Mesothelial cell of epicardium (in vitro differentiated cells): ENCODE measurements around the gene BNIP5. TPM values are rescaled to one million over a fixed set of nuclear protein-coding genes. Genes with fewer than 3 reads are reported as not detected.

Experiments
- DNase-seq, 2 experiments: peaks; one replicate each; pipeline ENCODE4 v3.0.0; 2021; ENCODE audit warnings: low spot score in 2 of 2; ENCODE audit not compliant: unreplicated experiment in 2 of 2
- H3K27ac Mint-ChIP-seq: 2 replicates; pipeline ENCODE4 v1.8.0; 2021; ENCODE audit warnings: mixed read lengths
- H3K27me3 Mint-ChIP-seq: 2 replicates; pipeline ENCODE4 v1.8.0; 2021; ENCODE audit warnings: low read depth, mixed read lengths
- H3K36me3 Mint-ChIP-seq: 2 replicates; pipeline ENCODE4 v1.8.0; 2021; ENCODE audit warnings: mixed read lengths
- H3K4me1 Mint-ChIP-seq: 2 replicates; pipeline ENCODE4 v1.8.0; 2021; ENCODE audit warnings: mixed read lengths
- H3K4me3 Mint-ChIP-seq: 2 replicates; pipeline ENCODE4 v1.8.0; 2021; ENCODE audit warnings: mild to moderate bottlenecking, moderate library complexity, mixed read lengths
- H3K9me3 Mint-ChIP-seq: 2 replicates; pipeline ENCODE4 v1.8.0; 2021; ENCODE audit warnings: mixed read lengths
- total RNA-seq: library from RNA; stranded (reverse); gene quantifications from 3 replicates; pipeline ENCODE4 v1.2.1, GENCODE V29; 2021
- TF ChIP-seq, protein P1 (sequence below): fragments of 200-600 bp; sonication (generic); IDR thresholded peaks from one replicate; pipeline ENCODE4 v1.5.0; 2021; ENCODE audit warnings: antibody characterized with exemption; ENCODE audit not compliant: unreplicated experiment

BNIP5 gene
- total RNA-seq, 1 donor from 2014 or later = not detected

GRCh38 chr6:36324191-36324590 lies 12.5 kb downstream of the BNIP5 start:
- TF ChIP-seq, protein P1, sequence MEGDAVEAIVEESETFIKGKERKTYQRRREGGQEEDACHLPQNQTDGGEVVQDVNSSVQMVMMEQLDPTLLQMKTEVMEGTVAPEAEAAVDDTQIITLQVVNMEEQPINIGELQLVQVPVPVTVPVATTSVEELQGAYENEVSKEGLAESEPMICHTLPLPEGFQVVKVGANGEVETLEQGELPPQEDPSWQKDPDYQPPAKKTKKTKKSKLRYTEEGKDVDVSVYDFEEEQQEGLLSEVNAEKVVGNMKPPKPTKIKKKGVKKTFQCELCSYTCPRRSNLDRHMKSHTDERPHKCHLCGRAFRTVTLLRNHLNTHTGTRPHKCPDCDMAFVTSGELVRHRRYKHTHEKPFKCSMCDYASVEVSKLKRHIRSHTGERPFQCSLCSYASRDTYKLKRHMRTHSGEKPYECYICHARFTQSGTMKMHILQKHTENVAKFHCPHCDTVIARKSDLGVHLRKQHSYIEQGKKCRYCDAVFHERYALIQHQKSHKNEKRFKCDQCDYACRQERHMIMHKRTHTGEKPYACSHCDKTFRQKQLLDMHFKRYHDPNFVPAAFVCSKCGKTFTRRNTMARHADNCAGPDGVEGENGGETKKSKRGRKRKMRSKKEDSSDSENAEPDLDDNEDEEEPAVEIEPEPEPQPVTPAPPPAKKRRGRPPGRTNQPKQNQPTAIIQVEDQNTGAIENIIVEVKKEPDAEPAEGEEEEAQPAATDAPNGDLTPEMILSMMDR = no peak
- Mint-ChIP-seq H3K4me1 (peaks cover 2% of the 10 kb centered on the region), H3K4me3 (no peak overlapping the region), H3K36me3 (no peaks in the 10 kb centered on the region), H3K27me3 (peaks cover 6% of the 10 kb centered on the region), H3K9me3 (no peaks in the 10 kb centered on the region), H3K27ac (no peak overlapping the region)
- DNase-seq = no peak

GRCh38 chr6:36323062-36323461 lies 13.6 kb downstream of the BNIP5 start:
- no peaks in the 10 kb centered on the region for H3K36me3 Mint-ChIP-seq
- DNase-seq = no peak
- TF ChIP-seq, protein P1 = no peak
- no peak overlapping the region for H3K27ac Mint-ChIP-seq
- H3K27me3 Mint-ChIP-seq = peaks cover 2% of the 10 kb centered on the region
- H3K4me3 Mint-ChIP-seq = no peak overlapping the region
- H3K9me3 Mint-ChIP-seq = no peaks in the 10 kb centered on the region
- H3K4me1 Mint-ChIP-seq = peaks cover 2% of the 10 kb centered on the region

DNA sequence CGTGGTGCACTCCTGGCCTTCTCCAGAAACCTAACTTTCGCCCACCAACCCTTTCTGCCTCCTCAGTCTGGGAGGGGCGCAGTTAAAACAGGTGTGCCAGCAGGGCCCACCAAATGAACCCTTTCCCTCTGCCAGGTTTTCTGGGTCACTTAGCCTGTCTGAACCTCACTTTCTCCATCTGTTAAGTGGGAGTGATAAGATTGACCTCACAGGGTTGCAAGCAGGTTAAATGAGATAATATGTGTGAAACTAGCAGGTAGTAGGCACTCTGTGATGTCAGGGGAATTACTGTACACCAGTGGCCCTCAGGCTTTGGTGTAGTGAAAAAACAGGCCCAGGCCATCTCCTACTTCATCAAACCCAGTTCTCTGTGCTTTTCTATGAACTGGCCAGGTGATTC lies 14.1 kb downstream of the BNIP5 start:
- no peak for DNase-seq
- H3K9me3 Mint-ChIP-seq = no peaks in the 10 kb centered on the region

DNA sequence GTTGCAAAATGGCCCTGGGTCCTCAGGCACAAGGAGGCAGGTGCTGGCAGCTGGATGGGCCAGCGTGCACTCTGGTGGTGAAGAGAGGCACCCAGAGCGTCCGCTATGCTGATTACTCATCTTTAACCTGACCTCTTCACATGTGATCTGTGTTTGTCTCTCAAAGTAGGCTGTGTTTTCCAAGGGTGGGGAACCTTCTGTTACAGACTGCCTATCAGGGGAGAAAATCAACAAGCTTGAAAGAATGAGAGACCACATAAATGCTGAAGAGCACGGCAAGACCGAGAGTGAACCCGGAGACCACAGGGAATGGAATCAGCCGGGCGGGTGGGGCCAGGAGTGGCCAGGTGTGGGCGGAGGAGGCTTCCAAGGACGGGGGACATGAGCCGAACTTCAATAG lies 16.2 kb downstream of the BNIP5 start:
- Mint-ChIP-seq H3K4me1 (no peaks in the 10 kb centered on the region), H3K27ac (peak overlapping the region; percentile 18), H3K27me3 (peaks cover 2% of the 10 kb centered on the region), H3K4me3 (no peak overlapping the region), H3K9me3 (no peaks in the 10 kb centered on the region), H3K36me3 (no peaks in the 10 kb centered on the region)
- TF ChIP-seq, protein P1 = no peak
- no peak for DNase-seq

More for the DNA sequence above, 14.1 kb downstream of the BNIP5 start:
- H3K27me3 Mint-ChIP-seq = peaks cover 2% of the 10 kb centered on the region
- peaks cover 2% of the 10 kb centered on the region for H3K4me1 Mint-ChIP-seq
- H3K4me3 Mint-ChIP-seq = no peak overlapping the region
- H3K27ac Mint-ChIP-seq = no peak overlapping the region
- TF ChIP-seq, protein P1 = no peak
- H3K36me3 Mint-ChIP-seq = no peaks in the 10 kb centered on the region

DNA sequence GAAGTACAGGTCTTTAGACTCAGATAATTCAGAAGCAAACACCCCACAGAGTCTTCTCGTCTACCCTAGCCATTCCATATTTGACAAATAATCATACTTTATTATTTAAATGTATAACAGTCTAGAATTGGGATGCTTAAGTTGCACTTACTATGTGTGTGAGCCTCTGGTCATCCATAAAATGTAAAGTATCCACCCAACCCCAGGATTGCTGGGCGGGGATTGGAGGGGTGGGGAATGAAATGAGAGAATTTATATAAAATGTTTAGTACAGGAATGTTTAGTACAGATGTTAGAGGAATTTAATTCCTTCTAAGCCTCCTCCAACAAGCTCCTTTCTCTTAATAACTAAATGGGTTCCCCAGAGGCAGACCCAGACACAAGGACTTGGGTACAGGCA lies 16.9 kb downstream of the BNIP5 start:
- Mint-ChIP-seq H3K4me3 (no peak overlapping the region), H3K9me3 (no peaks in the 10 kb centered on the region), H3K27ac (no peak overlapping the region), H3K4me1 (no peaks in the 10 kb centered on the region), H3K36me3 (no peaks in the 10 kb centered on the region), H3K27me3 (peaks cover 2% of the 10 kb centered on the region)
- TF ChIP-seq, protein P1 = no peak
- no peak for DNase-seq

GRCh38 chr6:36319436-36319762 lies 17.3 kb downstream of the BNIP5 start:
- Mint-ChIP-seq H3K4me3 (no peak overlapping the region), H3K4me1 (peaks cover under 1% of the 10 kb centered on the region), H3K36me3 (no peaks in the 10 kb centered on the region), H3K27ac (no peak overlapping the region), H3K9me3 (no peaks in the 10 kb centered on the region), H3K27me3 (peaks cover 2% of the 10 kb centered on the region)
- DNase-seq = no peak
- TF ChIP-seq, protein P1 = no peak
